ENCODE measurements around the gene PKD2. TPM values are rescaled to one million over a fixed set of nuclear protein-coding genes. Genes with fewer than 3 reads are reported as not detected.

PKD2 gene
- total and polyA plus RNA-seq, 2 of the 4 experiments (the other 2 are of a cell fraction): 43.8 to 51.3 TPM

- Histone ChIP-seq H2BK20ac (ENCODE audit: low read depth, low read length) (no peak overlapping the region), H4K8ac (ENCODE audit: low read depth in 2 of 2, low read length in 2 of 2) (no peak overlapping the region), H3K27me3 (ENCODE audit: control insufficient read depth, insufficient read depth, low read length) (no peaks in the 10 kb centered on the region), H2AK9ac (replicated peaks; ENCODE audit: low read depth, low read length, poor library complexity) (no peak overlapping the region), H3K4me2 (ENCODE audit: low read depth, low read length) (no peak overlapping the region), H3K18ac (ENCODE audit: low read depth, low read length) (no peak overlapping the region), H3K4me1 (ENCODE audit: control insufficient read depth, insufficient read depth, low read length) (no peaks in the 10 kb centered on the region), H3K27ac (ENCODE audit: insufficient read depth, low read length) (no peak overlapping the region), H4K5ac (ENCODE audit: low read depth, low read length) (no peak overlapping the region), H4K20me1 (ENCODE audit: insufficient read depth, low read length) (no peaks in the 10 kb centered on the region), H2BK15ac (ENCODE audit: low read depth, low read length) (no peak overlapping the region), H3K14ac (replicated peaks; ENCODE audit: low read depth, low read length) (no peak overlapping the region), H3K9me1 (ENCODE audit: insufficient read depth, low read length) (no peaks in the 10 kb centered on the region; the same call in 1 of the 2 replicates), H2AK5ac (ENCODE audit: low read depth, low read length) (no peak overlapping the region), H3K4me3 (ENCODE audit: insufficient read depth, low read depth, low read length) (no peak overlapping the region), H4K91ac (ENCODE audit: insufficient read depth, low read depth, low read length) (no peak overlapping the region), H3K79me1 (ENCODE audit: low read depth in 1 of 2, low read length in 2 of 2) (no peaks in the 10 kb centered on the region; a peak in 1 of 4 replicates), H3K9ac (ENCODE audit: low read depth, low read length) (no peak overlapping the region), H3K4ac (ENCODE audit: low read depth, low read length) (no peak overlapping the region), H2BK120ac (ENCODE audit: low read depth, low read length) (no peak overlapping the region), H3K56ac (ENCODE audit: extremely low read depth, insufficient read depth, low read length) (no peak overlapping the region), H2AFZ (replicated peaks; ENCODE audit: low read length, poor library complexity) (no peak overlapping the region), H2BK5ac (ENCODE audit: low read depth, low read length, poor library complexity, severe bottlenecking) (no peak overlapping the region), H3K9me3 (ENCODE audit: control insufficient read depth, insufficient read depth, low read length) (no peaks in the 10 kb centered on the region), H3K36me3 (ENCODE audit: control insufficient read depth, insufficient read depth, low read length) (peaks cover 19% of the 10 kb centered on the region), H3K23ac (ENCODE audit: low read depth, low read length) (no peak overlapping the region)
- DNase-seq (no peak), ATAC-seq (ENCODE audit: low read depth) (no peak)
- intact Hi-C loops (cut with micrococcal nuclease) (no loop called here), in situ Hi-C loops (cut with MboI; ENCODE audit: low sequenced_read_pairs) (no loop called here), dilution Hi-C loops (cut with HindIII; ENCODE audit: low sequenced_read_pairs, unreplicated experiment) (no loop called here)
- POLR2A ChIA-PET (ENCODE audit: unreplicated experiment): no interaction called here
- TF ChIP-seq MAZ (IDR thresholded peaks at IDR 0.05; ENCODE audit: borderline replicate concordance, low read depth, low read length) (no peak), NFE2L2 (IDR thresholded peaks at IDR 0.05; ENCODE audit: low read depth, low read length) (0 out of 2 replicates have a peak, but pooled peaks have one; percentile 21)
- CTCF ChIA-PET: no interaction called here
- WGBS, 2 experiments (ENCODE audit: extremely low coverage in 2 of 2, insufficient read length in 1 of 2): no CpG with 5 or more reads among the region's 1 CpG
- no TSS peak for BruUV-seq (replicated peaks)
These were observed 54.9 kb downstream of the PKD2 start for GRCh38 chr4:88062311-88062710.

Measured in IMR-90 (cell line).